NCI-H1436 treated with DMSO at 0.1 percent for 48 hours (cell line): Measurements from ENCODE around the gene SLC52A1.
A peak's percentile ranks its signal among the peaks of the same experiment; 100 is the strongest.

ENCODE experiments used
- DNase-seq: peaks from one replicate; lab custom pipeline; 2025; lab: John Stamatoyannopoulos, UW

SLC52A1 gene

DNA sequence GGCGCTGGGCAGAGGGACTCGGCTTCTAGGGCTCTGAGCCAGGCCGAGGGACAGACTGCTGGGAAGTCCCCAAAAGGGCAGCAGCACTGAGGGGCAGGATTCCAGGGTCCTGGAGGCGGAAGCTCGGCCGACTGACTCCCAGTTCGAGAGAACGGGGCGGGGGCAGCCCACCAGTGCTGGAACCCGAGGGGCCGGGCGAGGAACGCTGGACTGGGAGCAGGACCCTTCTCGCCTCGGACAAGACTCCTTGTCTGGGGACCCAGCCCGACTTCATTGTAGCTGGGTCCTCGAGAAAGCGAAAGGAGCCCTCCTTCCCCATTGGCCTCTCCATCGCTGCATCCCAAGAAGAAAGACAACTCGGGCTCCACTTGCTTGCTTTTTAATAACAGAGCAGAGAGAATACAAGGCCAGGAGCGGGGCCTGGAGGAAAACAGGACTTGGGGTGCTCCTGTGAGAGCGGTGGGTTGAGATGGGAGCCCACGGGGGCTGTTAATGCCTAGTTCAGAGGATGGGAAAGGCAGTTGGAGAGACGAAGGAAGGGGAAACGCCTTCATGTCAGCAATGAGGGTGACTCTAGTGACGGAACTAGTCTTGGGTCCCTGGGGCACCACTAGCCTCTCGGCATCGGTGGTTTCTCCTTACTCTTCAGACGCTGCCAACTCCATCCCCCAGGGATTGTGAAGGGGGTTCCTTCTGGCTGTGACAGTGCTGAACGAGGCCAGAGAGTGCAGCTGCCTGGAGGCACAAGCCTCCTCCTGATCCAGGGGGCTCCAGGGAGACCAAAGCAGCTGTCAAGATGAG, 47.3 kb downstream of the SLC52A1 start:
- DNase-seq, result peak; percentile 26

- DNase-seq, result peak; percentile 33
Measured at GRCh38 chr17:4986951-4987766, 48.1 kb downstream of the SLC52A1 start, which contains the start of gene CAMTA2. Gene CAMTA2 (minus strand): TSS chr17:4987675. CDS start chr17:4986222, 1,453 bp downstream.

DNA sequence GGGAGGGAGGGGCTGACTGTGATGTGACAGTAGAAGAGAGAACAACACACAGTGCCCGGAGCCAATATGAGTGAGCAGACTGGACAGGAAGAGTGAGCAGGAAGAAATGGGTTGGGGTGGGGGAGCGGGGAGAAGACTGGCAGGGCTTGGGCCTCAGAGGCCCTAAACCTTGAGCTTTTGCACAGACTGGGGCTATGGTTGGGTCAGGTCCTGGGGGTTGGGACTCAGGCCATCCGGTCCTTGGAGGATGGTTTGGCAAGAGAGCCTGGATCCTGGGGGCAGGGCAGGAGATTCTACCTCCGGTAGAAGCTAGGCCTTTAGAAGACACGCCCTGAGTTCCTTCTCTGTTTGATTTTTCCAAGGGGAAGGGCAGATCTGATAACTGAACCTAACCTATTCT, 48.8 kb downstream of the SLC52A1 start:
- DNase-seq, result no peak
